Caki2 (cell line): Measurements from ENCODE around the gene SLC39A1. TPM values are rescaled to one million over a fixed set of nuclear protein-coding genes. Genes with fewer than 3 reads are reported as not detected.

Source experiments
- DNase-seq: peaks from one replicate; pipeline ENCODE4 v3.0.0-alpha.2; 2015; ENCODE audit warnings: low read depth
- in situ Hi-C: cut with HindIII; loops from 2 replicates; pipeline ENCODE4 v1.10.0; 2016; ENCODE audit warnings: low sequenced_read_pairs, low pct_unique_long_range_greater_than_20kb, mixed read lengths
- total RNA-seq: library from RNA; depleted of rRNA; stranded (reverse); fragments of >200 nt; shearing (Covaris generic); gene quantifications from 2 replicates; pipeline ENCODE4 v1.2.3, GENCODE V29; 2014; ENCODE audit warnings: low replicate concordance

SLC39A1 gene
- total RNA-seq, 1 experiment from 2014 or later: 320 TPM

- peak; percentile 97 for DNase-seq
- in situ Hi-C loops: no loop called here
Observed at GRCh38 chr1:153958111-153958960, 5.0 kb downstream of the SLC39A1 start, which contains the start of gene CRTC2. CRTC2 (minus strand) TSS chr1:153958612; CDS start chr1:153958497, 115 bp downstream.

GRCh38 chr1:153957744-153958110, 5.6 kb downstream of the SLC39A1 start:
- no peak for DNase-seq
- in situ Hi-C loops: no loop called here

- no peak for DNase-seq
- in situ Hi-C loops: no loop called here
Observed at GRCh38 chr1:153956997-153957715, 6.2 kb downstream of the SLC39A1 start.

GRCh38 chr1:153954826-153955225, 8.5 kb downstream of the SLC39A1 start:
- in situ Hi-C loops: no loop called here
- DNase-seq: no peak

- in situ Hi-C loops: no loop called here
- DNase-seq: no peak
Observed at GRCh38 chr1:153953859-153954365, 9.4 kb downstream of the SLC39A1 start.

- no peak for DNase-seq
- in situ Hi-C loops: no loop called here
Observed at GRCh38 chr1:153951801-153952200, 11.5 kb downstream of the SLC39A1 start.

- in situ Hi-C loops: no loop called here
- no peak for DNase-seq
Observed at GRCh38 chr1:153951183-153951582, 12.2 kb downstream of the SLC39A1 start.

- in situ Hi-C loops: no loop called here
- peak; percentile 73 for DNase-seq
Observed at GRCh38 chr1:153946622-153947241, 16.6 kb downstream of the SLC39A1 start, which contains the start of gene DENND4B. DENND4B (minus strand) TSS chr1:153946718; CDS start chr1:153944374, 2,344 bp downstream.

GRCh38 chr1:153945795-153946621, 17.3 kb downstream of the SLC39A1 start:
- peak; percentile 83 for DNase-seq
- in situ Hi-C loops: no loop called here

- no peak for DNase-seq
- in situ Hi-C loops: no loop called here
Observed at GRCh38 chr1:153945131-153945794, 18.1 kb downstream of the SLC39A1 start.

- no peak for DNase-seq
- in situ Hi-C loops: no loop called here
Observed at GRCh38 chr1:153944827-153945117, 18.6 kb downstream of the SLC39A1 start.

- no peak for DNase-seq
- in situ Hi-C loops: no loop called here
Observed at GRCh38 chr1:153944005-153944826, 19.1 kb downstream of the SLC39A1 start.

- no peak for DNase-seq
- in situ Hi-C loops: no loop called here
Observed at GRCh38 chr1:153942766-153943549, 20.4 kb downstream of the SLC39A1 start.

- in situ Hi-C loops: no loop called here
- no peak for DNase-seq
Observed at GRCh38 chr1:153941826-153942725, 21.3 kb downstream of the SLC39A1 start.

GRCh38 chr1:153940756-153941155, 22.6 kb downstream of the SLC39A1 start:
- no peak for DNase-seq
- in situ Hi-C loops: no loop called here
